Stimulated activated CD4-positive, alpha-beta T cell treated with anti-CD3 and anti-CD28 coated beads, TNF-alpha, amount 100 ng/mL, for 4 hours (primary cell): ENCODE measurements around the gene ZNF664.

Experiments used
- DNase-seq, 3 experiments: peaks; one replicate each; pipeline ENCODE4 v3.0.0-alpha.2; 2020; ENCODE audit warnings: low read depth in 3 of 3

Gene ZNF664

GRCh38 chr12:123972457-123973401 lies at the start of gene ZNF664, which contains the start of gene CCDC92:
Gene ZNF664 (plus strand): TSS chr12:123973215. CDS start chr12:124012145, 38,930 bp downstream.
Gene CCDC92 (minus strand): TSS chr12:123972831. CDS start chr12:123944305, 28,526 bp downstream.
- peak; percentile 91 to 94 (median 94) for DNase-seq

GRCh38 chr12:123923927-123924326 lies 49.1 kb upstream of the ZNF664 start:
- no peak for DNase-seq

- DNase-seq: no peak
Observed at GRCh38 chr12:123924539-123924938, 48.5 kb upstream of the ZNF664 start.

- no peak for DNase-seq
Observed at GRCh38 chr12:123928274-123928865, 44.6 kb upstream of the ZNF664 start.

- no peak for DNase-seq
Observed at GRCh38 chr12:123928897-123929296, 44.1 kb upstream of the ZNF664 start.

GRCh38 chr12:123929946-123930583 lies 43.0 kb upstream of the ZNF664 start:
- DNase-seq: no peak

- peak in 1 of 3 experiments; percentile 18 for DNase-seq
Observed at GRCh38 chr12:123931686-123932321, 41.2 kb upstream of the ZNF664 start.

- DNase-seq: no peak
Observed at GRCh38 chr12:123933214-123933613, 39.8 kb upstream of the ZNF664 start.

GRCh38 chr12:123934016-123934620 lies 38.9 kb upstream of the ZNF664 start:
- DNase-seq: no peak

GRCh38 chr12:123934829-123935228 lies 38.2 kb upstream of the ZNF664 start:
- DNase-seq: no peak

GRCh38 chr12:123935956-123936355 lies 37.1 kb upstream of the ZNF664 start:
- DNase-seq: no peak

- no peak for DNase-seq
Observed at GRCh38 chr12:123936471-123936870, 36.5 kb upstream of the ZNF664 start.

- no peak for DNase-seq
Observed at GRCh38 chr12:123936956-123937706, 35.9 kb upstream of the ZNF664 start.

- peak in 1 of 3 experiments; percentile 26 for DNase-seq
Observed at GRCh38 chr12:123937707-123938591, 35.1 kb upstream of the ZNF664 start.

GRCh38 chr12:123938679-123939480 lies 34.1 kb upstream of the ZNF664 start:
- no peak for DNase-seq

GRCh38 chr12:123939716-123940626 lies 33.0 kb upstream of the ZNF664 start:
- DNase-seq: no peak

- DNase-seq: no peak
Observed at GRCh38 chr12:123940627-123940966, 32.4 kb upstream of the ZNF664 start.

GRCh38 chr12:123941000-123941399 lies 32.0 kb upstream of the ZNF664 start:
- DNase-seq: no peak
